Large intestine (tissue), 12 donors: ENCODE results near the gene NRAS. TPM values are rescaled to one million over a fixed set of nuclear protein-coding genes. Genes with fewer than 3 reads are reported as not detected.

Experiments used
- DNase-seq, 2 donors: peaks; one replicate each; pipeline versions ENCODE4 v3.0.0 to v3.0.0-alpha.2; 2013
- H3K27ac ChIP-seq: one replicate; pipeline ENCODE4 v1.5.1; 2013; ENCODE audit warnings: low read length
- H3K27me3 ChIP-seq: 2 replicates; pipeline ENCODE4 v1.6.1; 2013; ENCODE audit warnings: low read length; ENCODE audit not compliant: control insufficient read depth, insufficient read depth
- H3K36me3 ChIP-seq: 2 replicates; pipeline ENCODE4 v1.6.1; 2013; ENCODE audit warnings: low read length; ENCODE audit not compliant: control insufficient read depth, insufficient read depth
- H3K4me1 ChIP-seq: one replicate; pipeline ENCODE4 v1.6.1; 2013; ENCODE audit warnings: low read length; ENCODE audit not compliant: control insufficient read depth, insufficient read depth
- H3K4me3 ChIP-seq: one replicate; pipeline ENCODE4 v1.5.1; 2013; ENCODE audit warnings: low read length
- H3K9me3 ChIP-seq: one replicate; pipeline ENCODE4 v1.6.1; 2013; ENCODE audit warnings: mild to moderate bottlenecking, low read depth, low read length, moderate library complexity; ENCODE audit not compliant: control insufficient read depth
- WGBS: methylation state at CpG from one replicate; pipeline ENCODE4 v1.1.5; 2013; ENCODE audit warnings: low lambda C conversion rate; ENCODE audit not compliant: insufficient coverage; 5-methylcytosine and 5-hydroxymethylcytosine counted together
- long read RNA-seq, 11 donors: transcript quantifications; one replicate each; lab custom pipeline, GENCODE V29; 2026
- polyA plus RNA-seq: library from polyadenylated mRNA; unstranded; fragments of 120-200 nt; gene quantifications from one replicate; pipeline ENCODE4 v1.2.1, GENCODE V29; 2013

Gene NRAS
- polyA plus RNA-seq, result 49.7 TPM
- long read RNA-seq, donor 1, full-length matches to known transcripts, result 27 of 27 reads
- long read RNA-seq, donor 1, partial matches to known transcripts, result 0 of 27 reads
- long read RNA-seq, donor 1, other reads (novel, unspliced or antisense), result 0 of 27 reads
- long read RNA-seq, donor 2, full-length matches to known transcripts, result 55 of 62 reads
- long read RNA-seq, donor 2, partial matches to known transcripts, result 7 of 62 reads
- long read RNA-seq, donor 2, other reads (novel, unspliced or antisense), result 0 of 62 reads
- long read RNA-seq, donor 3, result 0 reads
- long read RNA-seq, donor 4, full-length matches to known transcripts, result 9 of 9 reads
- long read RNA-seq, donor 4, partial matches to known transcripts, result 0 of 9 reads
- long read RNA-seq, donor 4, other reads (novel, unspliced or antisense), result 0 of 9 reads
- long read RNA-seq, donor 5, full-length matches to known transcripts, result 29 of 35 reads
- long read RNA-seq, donor 5, partial matches to known transcripts, result 6 of 35 reads
- long read RNA-seq, donor 5, other reads (novel, unspliced or antisense), result 0 of 35 reads
- long read RNA-seq, donor 6, full-length matches to known transcripts, result 29 of 36 reads
- long read RNA-seq, donor 6, partial matches to known transcripts, result 7 of 36 reads
- long read RNA-seq, donor 6, other reads (novel, unspliced or antisense), result 0 of 36 reads
- long read RNA-seq, donor 7, full-length matches to known transcripts, result 14 of 28 reads
- long read RNA-seq, donor 7, partial matches to known transcripts, result 14 of 28 reads
- long read RNA-seq, donor 7, other reads (novel, unspliced or antisense), result 0 of 28 reads
- long read RNA-seq, donor 8, full-length matches to known transcripts, result 54 of 60 reads
- long read RNA-seq, donor 8, partial matches to known transcripts, result 6 of 60 reads
- long read RNA-seq, donor 8, other reads (novel, unspliced or antisense), result 0 of 60 reads
- long read RNA-seq, donor 9, full-length matches to known transcripts, result 38 of 38 reads
- long read RNA-seq, donor 9, partial matches to known transcripts, result 0 of 38 reads
- long read RNA-seq, donor 9, other reads (novel, unspliced or antisense), result 0 of 38 reads
- long read RNA-seq, donor 10, full-length matches to known transcripts, result 38 of 43 reads
- long read RNA-seq, donor 10, partial matches to known transcripts, result 5 of 43 reads
- long read RNA-seq, donor 10, other reads (novel, unspliced or antisense), result 0 of 43 reads
- long read RNA-seq, donor 11, full-length matches to known transcripts, result 23 of 23 reads
- long read RNA-seq, donor 11, partial matches to known transcripts, result 0 of 23 reads
- long read RNA-seq, donor 11, other reads (novel, unspliced or antisense), result 0 of 23 reads

DNA sequence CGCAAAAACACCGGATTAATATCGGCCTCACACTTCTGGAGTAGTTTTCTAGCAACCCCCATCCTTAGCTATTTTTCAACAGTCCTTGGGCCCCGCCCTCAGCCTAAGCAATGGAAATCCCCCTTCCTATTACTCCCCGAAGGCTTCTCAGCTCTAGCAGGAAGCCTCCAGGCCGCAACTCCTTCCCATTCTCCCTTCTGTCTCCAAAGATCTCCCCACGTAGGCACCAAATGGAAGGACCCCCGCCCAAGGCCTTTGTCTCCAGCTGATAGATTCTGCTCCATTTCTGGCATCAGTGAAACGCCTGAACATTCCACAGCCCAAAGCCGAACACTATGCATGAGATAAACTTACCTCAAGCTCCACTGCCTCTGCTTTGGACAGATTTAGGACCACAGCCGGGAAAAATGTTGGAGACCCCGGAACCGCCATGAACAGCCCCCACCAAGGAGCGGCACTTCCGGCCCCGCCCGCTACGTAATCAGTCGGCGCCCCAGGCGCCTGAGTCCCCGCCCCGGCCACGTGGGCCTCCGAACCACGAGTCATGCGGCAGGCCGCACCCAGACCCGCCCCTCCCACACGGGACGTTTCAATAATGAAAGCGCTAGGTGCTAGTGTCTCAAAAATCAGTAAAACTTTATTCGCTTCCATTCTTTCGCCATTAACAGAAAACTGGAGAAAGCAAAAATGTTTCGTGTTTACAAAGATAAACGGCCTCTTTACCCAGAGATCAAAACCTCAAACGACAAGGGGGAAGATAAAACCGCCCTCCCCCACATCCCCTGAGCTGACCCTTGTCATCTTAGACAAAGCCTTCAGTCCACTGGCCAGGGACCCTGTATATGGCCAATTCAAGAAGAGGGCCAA, at the start of gene NRAS:
TSS of gene NRAS (minus strand) at position 468 of the 867 bp plus-strand sequence. CDS start 611 bp downstream, outside the sequence.
- Histone ChIP-seq H3K4me3 (peak within 1 kb of the TSS; percentile 89), H3K9me3 (no peaks in the 10 kb centered on the region), H3K36me3 (peaks cover 46% of the 10 kb centered on the region), H3K4me1 (peaks cover 41% of the 10 kb centered on the region), H3K27me3 (no peaks in the 10 kb centered on the region), H3K27ac (peak within 1 kb of the TSS; percentile 92)
- WGBS, result 3% methylated on average over 6 of the region's 38 CpGs
- peak; percentile 95 for DNase-seq

DNA sequence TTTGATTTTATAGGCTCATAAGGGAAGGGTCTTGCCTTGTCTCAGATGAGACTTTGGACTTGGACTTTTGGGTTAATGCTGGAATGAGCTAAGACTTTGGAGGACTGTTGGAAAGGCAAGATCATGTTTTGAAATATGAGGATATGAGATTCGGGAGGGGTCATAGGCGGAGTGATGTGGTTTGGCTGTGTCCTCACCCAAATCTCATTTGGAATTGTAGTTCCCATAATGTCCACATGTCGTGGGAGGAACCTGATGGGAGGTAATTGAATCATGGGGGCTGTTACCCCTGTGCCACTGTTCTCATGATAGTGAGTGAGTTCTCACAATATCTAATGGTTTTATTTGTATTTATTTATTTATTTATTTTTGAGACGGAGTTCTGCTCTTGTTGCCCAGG, 48.1 kb upstream of the NRAS start:
- H3K4me3 ChIP-seq, result no peak overlapping the region
- H3K4me1 ChIP-seq, result no peaks in the 10 kb centered on the region
- no peaks in the 10 kb centered on the region for H3K36me3 ChIP-seq
- no peak for DNase-seq
- H3K9me3 ChIP-seq, result no peaks in the 10 kb centered on the region
- WGBS, result no CpG with 5 or more reads among the region's 4 CpGs
- H3K27ac ChIP-seq, result no peak overlapping the region
- no peaks in the 10 kb centered on the region for H3K27me3 ChIP-seq

DNA sequence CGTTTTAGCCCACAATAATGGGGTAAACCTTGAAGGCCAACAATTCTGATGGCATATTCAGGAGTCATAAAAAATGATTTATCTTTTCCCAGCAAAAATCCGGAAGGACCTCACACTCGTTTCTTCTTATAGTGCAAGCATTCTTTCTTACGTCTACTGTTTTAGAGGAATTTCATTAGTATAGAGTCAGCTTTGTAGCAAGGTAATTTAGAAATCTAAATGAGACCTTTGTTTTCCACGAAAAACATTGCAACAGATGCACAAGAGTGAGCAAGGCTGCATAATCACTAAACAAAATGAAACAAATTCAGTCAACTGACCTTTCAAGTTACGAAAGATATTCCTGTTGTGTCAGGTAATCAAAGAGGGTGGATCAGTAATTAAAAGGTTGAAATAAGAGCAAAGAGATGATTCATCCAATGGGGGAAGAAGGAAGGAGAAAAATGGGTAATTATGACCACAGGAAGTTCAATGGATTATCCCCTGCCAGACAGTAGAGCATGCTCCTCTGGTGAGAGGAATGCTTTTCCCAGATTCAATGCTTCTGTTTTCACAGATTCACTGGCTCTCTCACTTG, 41.8 kb upstream of the NRAS start:
- Histone ChIP-seq H3K27ac (peak overlapping the region; percentile 99), H3K4me3 (peak overlapping the region; percentile 99), H3K36me3 (no peaks in the 10 kb centered on the region), H3K4me1 (peaks cover 6% of the 10 kb centered on the region), H3K27me3 (no peaks in the 10 kb centered on the region), H3K9me3 (no peaks in the 10 kb centered on the region)
- 59% methylated on average over 4 of the region's 6 CpGs for WGBS
- DNase-seq, result no peak

DNA sequence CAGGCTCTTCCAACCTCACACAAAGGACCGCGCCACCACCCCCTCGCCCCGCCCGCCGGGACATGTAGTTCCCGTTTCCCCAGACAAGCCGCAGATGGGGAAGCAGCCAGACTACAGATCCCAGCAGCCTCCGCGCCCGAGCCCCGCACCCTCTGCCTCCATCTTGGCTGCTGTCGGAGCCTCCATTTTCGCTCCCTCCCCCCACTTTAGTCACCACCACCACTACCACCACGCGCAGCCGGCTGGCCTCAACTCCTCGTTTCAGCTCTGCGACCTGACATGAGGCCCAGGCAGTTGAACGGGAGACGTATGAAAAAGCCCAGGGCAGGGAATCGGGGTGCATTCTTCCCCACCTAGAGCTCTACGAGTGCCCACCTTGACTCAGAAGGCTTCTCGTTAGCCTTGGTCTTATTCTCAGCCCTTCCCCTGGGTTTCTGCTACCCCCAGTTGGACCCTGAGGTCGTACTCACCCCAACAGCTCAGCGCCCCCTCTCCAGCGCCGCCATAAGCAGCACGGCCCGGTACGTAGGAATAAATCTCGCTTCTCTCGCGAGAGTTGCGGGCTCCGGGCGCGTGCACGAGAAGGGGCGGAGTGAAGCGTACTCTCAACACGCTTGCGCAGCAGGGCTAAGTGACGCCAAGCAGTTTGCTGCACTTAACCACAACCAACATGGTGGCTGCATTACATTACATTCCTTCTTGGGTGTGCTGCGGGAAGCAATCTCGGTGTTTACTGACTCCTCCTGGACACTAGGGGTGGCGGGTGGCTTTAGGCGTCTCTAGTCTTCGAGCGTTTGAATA, 41.1 kb upstream of the NRAS start, which contains the start of gene CSDE1:
TSS of gene CSDE1 (minus strand) at position 530 of the 801 bp plus-strand sequence. CDS start 18,094 bp downstream, outside the sequence.
- Histone ChIP-seq H3K36me3 (no peaks in the 10 kb centered on the region), H3K9me3 (no peaks in the 10 kb centered on the region), H3K4me3 (peak within 1 kb of the TSS; percentile 99), H3K27me3 (no peaks in the 10 kb centered on the region), H3K27ac (peak within 1 kb of the TSS; percentile 99), H3K4me1 (peaks cover 6% of the 10 kb centered on the region)
- no CpG with 5 or more reads among the region's 50 CpGs for WGBS
- DNase-seq, result peak; percentile 98

DNA sequence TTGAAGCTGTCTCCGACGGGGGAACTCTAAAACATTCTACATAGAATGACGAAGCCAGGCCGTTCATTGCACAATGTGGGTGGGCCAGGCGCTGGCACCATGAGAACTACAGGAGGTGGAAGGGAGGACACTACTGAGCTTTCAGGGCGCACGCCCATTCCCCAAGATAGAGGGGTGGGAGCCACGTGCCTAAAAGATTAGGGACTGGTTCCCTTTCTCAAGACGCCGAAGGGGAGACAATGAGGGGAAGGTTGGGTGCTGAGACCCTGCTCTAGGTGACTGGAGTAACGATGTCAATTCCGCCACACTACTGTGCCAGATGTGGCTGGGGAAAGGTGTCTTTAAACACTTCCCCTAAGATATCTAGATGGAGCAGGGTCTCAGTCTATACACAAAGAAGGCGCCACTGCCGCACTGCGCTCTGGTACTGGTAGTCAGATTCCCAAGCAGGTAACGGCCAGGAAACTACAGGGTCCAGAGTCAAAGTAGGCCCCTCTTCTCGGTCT, 40.4 kb upstream of the NRAS start:
- WGBS, result no CpG with 5 or more reads among the region's 17 CpGs
- H3K9me3 ChIP-seq, result no peaks in the 10 kb centered on the region
- peak in 1 of 2 donors; percentile 18 for DNase-seq
- peak overlapping the region; percentile 99 for H3K4me3 ChIP-seq
- H3K27me3 ChIP-seq, result no peaks in the 10 kb centered on the region
- H3K27ac ChIP-seq, result peak overlapping the region; percentile 99
- peaks cover 6% of the 10 kb centered on the region for H3K4me1 ChIP-seq
- no peaks in the 10 kb centered on the region for H3K36me3 ChIP-seq

DNA sequence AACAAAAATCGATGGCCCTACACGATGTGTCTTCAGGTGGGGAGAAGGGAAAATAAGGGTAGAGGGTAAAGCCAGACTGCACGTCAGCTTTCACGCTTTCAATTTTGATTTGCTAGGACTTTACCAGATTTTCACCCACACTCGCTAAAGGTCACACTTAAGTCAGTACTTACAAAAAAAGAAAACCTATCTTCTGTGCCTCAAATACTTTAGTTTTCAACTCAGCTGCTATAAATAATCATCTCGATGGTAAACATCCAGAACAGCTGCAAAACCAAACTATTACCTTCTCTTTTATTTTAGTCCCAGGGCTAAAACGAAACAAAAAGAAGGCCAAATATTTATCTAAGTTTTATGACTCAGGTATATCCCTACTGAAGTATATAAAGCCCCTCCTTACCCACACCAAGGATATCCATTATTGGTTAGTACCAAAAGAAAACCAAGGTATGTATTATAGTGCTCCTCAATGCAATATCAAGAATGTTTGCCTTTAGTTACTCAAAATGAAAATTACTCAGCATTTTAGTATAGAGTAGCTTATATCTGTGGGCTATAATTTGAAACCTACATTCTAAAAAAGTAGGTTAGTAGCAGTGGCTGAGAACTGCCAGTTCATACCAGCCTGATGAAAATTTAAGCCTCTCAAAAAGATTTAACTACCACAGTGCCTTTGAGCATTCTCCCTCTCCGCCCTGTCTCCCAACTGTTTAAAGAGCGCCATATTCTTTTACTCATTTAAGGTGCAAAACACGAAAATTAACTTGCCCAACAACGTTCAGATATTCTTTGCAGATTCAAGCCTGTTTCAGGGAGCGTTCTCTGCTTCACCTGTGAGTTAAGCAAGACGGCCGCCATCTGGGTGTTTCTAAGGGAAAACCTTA, 39.7 kb upstream of the NRAS start:
- Histone ChIP-seq H3K9me3 (no peaks in the 10 kb centered on the region), H3K4me3 (peak overlapping the region; percentile 99), H3K27ac (peak overlapping the region; percentile 99), H3K27me3 (no peaks in the 10 kb centered on the region), H3K4me1 (peaks cover 6% of the 10 kb centered on the region), H3K36me3 (no peaks in the 10 kb centered on the region)
- WGBS, result 17% methylated on average over 5 of the region's 14 CpGs
- peak in 1 of 2 donors; percentile 38 for DNase-seq

DNA sequence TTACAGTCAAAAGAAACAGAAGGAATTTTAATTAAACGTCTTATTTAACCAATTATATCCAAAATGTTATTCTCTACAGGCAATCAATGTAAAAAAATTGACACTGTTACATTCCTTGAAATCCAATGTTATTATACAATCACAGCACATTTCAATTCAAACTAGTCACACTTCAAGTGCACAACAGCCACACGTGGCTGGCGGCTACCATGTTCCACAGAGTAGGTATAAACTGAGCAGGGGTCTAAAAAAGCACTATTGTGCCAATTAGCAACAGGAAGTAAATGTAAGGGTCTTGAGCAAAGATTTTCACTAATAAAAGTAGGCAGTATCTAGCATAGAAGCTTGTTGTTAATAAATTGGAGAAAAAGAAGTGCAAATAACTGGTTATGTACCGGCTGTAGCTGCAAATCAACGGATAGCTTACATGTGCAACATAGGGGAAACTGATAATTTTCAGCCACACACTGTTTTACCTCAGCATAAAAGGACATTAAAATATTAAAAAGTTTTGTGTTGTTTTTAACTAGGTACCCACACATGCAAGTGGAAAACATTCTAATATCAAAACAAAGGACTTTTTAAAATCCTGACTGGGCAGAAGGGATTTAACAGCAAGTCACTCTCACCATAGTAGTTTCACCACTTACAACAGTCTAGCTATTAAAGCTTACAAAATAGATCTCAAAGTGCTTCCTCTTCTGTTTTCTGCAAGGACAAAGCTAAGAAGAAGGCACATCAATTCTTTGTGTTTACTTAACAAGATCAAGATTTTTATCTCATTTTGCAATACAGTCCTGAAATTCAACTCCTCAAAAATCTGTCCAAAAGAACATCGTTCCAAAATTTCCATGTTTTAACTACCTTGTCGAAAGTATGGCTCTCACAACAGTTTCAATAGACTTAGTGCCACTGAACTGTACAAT, 38.7 kb upstream of the NRAS start:
- Histone ChIP-seq H3K27me3 (no peaks in the 10 kb centered on the region), H3K4me3 (peak overlapping the region; percentile 99), H3K9me3 (no peaks in the 10 kb centered on the region), H3K4me1 (peaks cover 6% of the 10 kb centered on the region), H3K27ac (peak overlapping the region; percentile 99), H3K36me3 (peaks cover 3% of the 10 kb centered on the region)
- 57% methylated on average over 1 of the region's 7 CpGs for WGBS
- no peak for DNase-seq
